ENCODE measurements around the gene GALNTL6.

The GALNTL6 gene

DNA sequence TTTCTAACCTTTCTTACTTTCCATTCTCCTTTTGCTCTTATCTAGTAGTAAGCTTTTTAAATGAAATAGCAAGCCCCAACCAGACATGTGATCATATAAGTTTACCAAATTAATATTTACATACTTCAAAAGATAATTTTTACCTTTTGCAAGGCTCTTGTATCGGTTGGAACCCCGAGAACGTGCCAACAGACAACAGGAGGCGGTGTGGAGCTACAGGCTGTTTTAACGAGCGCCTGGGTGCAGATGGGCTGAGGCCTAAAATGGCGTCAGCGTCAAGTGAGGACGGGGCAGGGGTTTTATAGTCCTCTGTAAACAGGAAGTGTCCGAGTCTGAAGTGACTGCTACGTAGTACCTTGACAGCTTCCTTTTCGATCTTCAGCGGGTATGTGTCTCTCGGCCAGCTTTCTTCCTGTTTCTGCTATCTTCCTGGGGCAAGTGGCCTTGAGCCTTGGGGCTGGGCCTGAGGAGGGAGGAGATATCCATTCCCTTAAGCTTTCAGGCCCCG is 342.7 kb downstream of the GALNTL6 start:
- TF ChIP-seq, protein P1, sequence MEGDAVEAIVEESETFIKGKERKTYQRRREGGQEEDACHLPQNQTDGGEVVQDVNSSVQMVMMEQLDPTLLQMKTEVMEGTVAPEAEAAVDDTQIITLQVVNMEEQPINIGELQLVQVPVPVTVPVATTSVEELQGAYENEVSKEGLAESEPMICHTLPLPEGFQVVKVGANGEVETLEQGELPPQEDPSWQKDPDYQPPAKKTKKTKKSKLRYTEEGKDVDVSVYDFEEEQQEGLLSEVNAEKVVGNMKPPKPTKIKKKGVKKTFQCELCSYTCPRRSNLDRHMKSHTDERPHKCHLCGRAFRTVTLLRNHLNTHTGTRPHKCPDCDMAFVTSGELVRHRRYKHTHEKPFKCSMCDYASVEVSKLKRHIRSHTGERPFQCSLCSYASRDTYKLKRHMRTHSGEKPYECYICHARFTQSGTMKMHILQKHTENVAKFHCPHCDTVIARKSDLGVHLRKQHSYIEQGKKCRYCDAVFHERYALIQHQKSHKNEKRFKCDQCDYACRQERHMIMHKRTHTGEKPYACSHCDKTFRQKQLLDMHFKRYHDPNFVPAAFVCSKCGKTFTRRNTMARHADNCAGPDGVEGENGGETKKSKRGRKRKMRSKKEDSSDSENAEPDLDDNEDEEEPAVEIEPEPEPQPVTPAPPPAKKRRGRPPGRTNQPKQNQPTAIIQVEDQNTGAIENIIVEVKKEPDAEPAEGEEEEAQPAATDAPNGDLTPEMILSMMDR (IDR thresholded peaks at IDR 0.05; ENCODE audit: borderline replicate concordance, insufficient read depth, low read depth, low read length) = no peak
- no peak overlapping the region for H3K4me3 ChIP-seq (ENCODE audit: low read depth, low read length)

DNA sequence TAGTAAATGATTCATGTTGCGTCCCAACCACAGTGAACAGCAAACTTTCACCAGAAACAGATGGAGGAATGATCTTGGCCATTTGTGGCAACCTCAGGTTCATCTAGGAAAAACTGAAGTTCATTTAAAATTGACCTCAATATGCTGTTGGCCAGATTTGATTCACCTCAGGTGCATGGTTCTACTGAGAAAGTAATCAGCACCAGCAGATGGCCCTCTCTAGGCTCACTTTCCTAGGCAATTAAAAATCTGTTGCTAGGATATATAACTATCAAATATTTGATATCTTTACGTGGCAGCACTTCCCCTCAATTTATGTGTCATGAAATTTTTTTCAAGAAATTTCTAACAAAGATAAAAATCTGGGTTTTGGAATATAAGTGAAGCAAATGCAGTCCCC is 344.7 kb downstream of the GALNTL6 start:
- TF ChIP-seq, protein P1 (IDR thresholded peaks at IDR 0.05; ENCODE audit: borderline replicate concordance, insufficient read depth, low read depth, low read length) = no peak
- no peak overlapping the region for H3K4me3 ChIP-seq (ENCODE audit: low read depth, low read length)

DNA sequence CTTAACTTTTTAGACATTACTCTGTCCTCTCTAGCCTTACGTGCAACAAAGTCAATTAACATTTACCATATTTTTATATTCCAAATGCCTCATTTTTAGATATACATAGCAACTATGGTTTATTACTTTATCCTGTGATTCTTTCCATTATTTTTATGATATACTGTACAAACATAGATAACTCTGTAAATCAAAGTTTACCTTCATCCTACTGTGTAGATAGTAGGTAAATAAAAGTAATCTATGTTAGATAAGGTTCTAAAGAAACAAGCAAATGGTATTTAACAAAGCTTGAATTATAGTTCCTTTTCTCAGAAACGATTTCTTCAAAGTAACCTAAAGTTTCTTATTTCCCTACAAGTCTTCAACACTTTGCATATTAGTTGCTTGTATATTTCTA is 350.0 kb downstream of the GALNTL6 start:
- TF ChIP-seq, protein P1 (IDR thresholded peaks at IDR 0.05; ENCODE audit: borderline replicate concordance, insufficient read depth, low read depth, low read length) = no peak
- no peak overlapping the region for H3K4me3 ChIP-seq (ENCODE audit: low read depth, low read length)

DNA sequence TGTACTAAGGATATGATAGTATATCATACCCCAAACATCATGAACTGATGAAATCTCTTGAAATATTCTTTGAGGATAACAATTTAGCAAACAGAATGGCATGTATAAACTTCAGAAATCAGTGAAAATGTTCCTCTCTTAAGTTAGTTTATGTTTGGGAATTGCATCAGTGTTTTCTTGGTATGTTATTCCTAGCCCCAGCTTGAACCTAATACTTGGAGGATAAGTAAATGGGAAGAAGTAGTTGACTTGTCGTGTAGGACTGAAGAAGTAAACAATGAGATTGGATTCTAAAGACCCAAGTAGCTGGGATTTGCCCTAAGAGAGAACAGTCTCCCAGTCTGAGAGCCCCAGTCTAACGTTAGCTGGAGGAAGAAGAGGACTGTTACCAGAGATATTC is 355.7 kb downstream of the GALNTL6 start:
- no peak overlapping the region for H3K4me3 ChIP-seq (ENCODE audit: low read depth, low read length)
- TF ChIP-seq, protein P1 (IDR thresholded peaks at IDR 0.05; ENCODE audit: borderline replicate concordance, insufficient read depth, low read depth, low read length) = no peak

DNA sequence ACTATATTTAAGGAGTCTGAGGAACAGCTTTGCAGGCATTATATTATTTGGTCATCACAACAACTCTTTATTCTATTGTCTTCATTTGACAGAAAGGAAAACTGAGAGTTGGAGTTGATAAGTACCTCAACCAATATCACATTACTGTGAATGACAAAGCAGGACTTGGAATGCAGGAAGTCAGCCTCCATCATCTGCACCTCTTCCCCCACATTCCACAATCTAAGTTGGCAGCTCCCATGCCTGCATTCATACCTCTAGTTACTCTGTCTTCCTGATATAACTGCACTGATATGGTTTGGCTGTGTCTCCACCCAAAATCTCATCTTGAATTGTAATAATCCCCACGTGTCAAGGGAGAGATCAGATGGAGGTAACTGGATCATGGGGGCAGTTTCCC is 356.7 kb downstream of the GALNTL6 start:
- H3K4me3 ChIP-seq (ENCODE audit: low read depth, low read length) = no peak overlapping the region
- TF ChIP-seq, protein P1 (IDR thresholded peaks at IDR 0.05; ENCODE audit: borderline replicate concordance, insufficient read depth, low read depth, low read length) = no peak

DNA sequence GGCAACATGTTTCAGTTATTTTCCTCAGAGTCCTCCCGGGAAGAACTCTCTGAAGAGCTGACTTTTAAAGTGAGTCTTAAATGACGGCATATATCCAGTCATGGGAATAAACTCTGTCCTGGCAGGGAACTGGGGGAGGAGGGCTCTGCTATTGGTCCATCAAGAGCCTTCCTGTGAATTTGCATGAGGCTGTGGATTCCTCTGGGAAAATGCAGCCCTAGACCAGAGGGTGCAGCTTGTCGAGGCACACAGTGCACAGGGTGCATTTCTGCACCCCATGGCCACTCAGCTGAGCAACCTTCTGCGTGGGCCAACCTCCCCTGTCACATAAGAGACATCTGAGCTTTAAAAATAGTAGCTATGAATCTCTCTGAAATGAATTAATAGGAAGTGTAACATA is 360.0 kb downstream of the GALNTL6 start:
- H3K4me3 ChIP-seq (ENCODE audit: low read depth, low read length) = no peak overlapping the region

DNA sequence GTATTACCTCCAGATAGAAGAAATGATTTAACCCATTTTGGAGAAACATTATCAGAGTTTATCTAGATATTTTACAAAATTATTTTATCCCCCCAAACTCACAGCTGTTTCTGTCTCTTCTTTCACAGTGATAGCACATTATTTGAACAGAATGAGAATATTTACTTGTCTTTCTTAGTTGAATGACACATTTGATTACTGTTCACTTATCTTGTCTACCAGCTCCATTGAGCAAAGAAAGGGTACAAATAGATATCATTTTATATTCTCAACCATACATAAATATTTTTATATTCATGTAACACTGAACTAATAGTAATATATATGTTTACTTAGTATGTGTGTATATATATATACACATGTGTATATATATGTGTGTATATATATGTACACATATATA is 364.2 kb downstream of the GALNTL6 start:
- H3K4me3 ChIP-seq (ENCODE audit: low read depth, low read length) = no peak overlapping the region
- TF ChIP-seq, protein P1 (IDR thresholded peaks at IDR 0.05; ENCODE audit: borderline replicate concordance, insufficient read depth, low read depth, low read length) = no peak

More for the DNA sequence above, 360.0 kb downstream of the GALNTL6 start:
- TF ChIP-seq, protein P1 (IDR thresholded peaks at IDR 0.05; ENCODE audit: borderline replicate concordance, insufficient read depth, low read depth, low read length) = no peak
